H1 (cell line): ENCODE measurements around the gene DNM2. TPM values are rescaled to one million over a fixed set of nuclear protein-coding genes. Genes with fewer than 3 reads are reported as not detected.

ENCODE experiments used
- CTCF ChIA-PET: fragments of 300-600 bp; sonication (Branson Sonifier 250); formaldehyde crosslinking; loops from one replicate; lab custom pipeline; 2021; ENCODE audit not compliant: partially characterized antibody; lab: Charles Lee
- POLR2A ChIA-PET: fragments of 300-600 bp; sonication (Branson Sonifier 250); formaldehyde crosslinking; loops from one replicate; lab custom pipeline; 2021; ENCODE audit warnings: inconsistent platforms; ENCODE audit not compliant: partially characterized antibody; lab: Charles Lee
- DNase-seq, 2 experiments: peaks; one replicate each; pipeline versions ENCODE4 v3.0.0 to v3.0.0-alpha.2; 2010 to 2022; ENCODE audit warnings: low spot score in 2 of 2, low read depth in 1 of 2, mixed read lengths in 1 of 2
- FAIRE-seq: peaks from 2 replicates; lab custom pipeline; 2011; peaks lifted over from hg19 to GRCh38; lab: Jason Lieb, UNC
- H2AFZ ChIP-seq: 2 replicates; pipeline ENCODE4 v1.8.1; 2012; ENCODE audit warnings: low read length, inconsistent platforms
- H2AK5ac ChIP-seq: 2 replicates; pipeline ENCODE4 v1.6.1; 2013; ENCODE audit warnings: low read depth, low read length
- H2BK120ac ChIP-seq: replicated peaks from 2 replicates; pipeline ENCODE3; 2013; ENCODE audit warnings: low read depth, low read length, inconsistent platforms
- H2BK12ac ChIP-seq: 2 replicates; pipeline ENCODE4 v1.6.1; 2013; ENCODE audit warnings: low read depth, low read length
- H2BK15ac ChIP-seq: 2 replicates; pipeline ENCODE4 v1.6.1; 2013; ENCODE audit warnings: low read length
- H2BK20ac ChIP-seq: 2 replicates; pipeline ENCODE4 v1.6.1; 2013; ENCODE audit warnings: low read length
- H2BK5ac ChIP-seq: 2 replicates; pipeline ENCODE4 v1.6.1; 2013; ENCODE audit warnings: low read depth, low read length
- H3K14ac ChIP-seq: 2 replicates; pipeline ENCODE4 v1.6.1; 2013; ENCODE audit warnings: inconsistent platforms; ENCODE audit not compliant: insufficient read length
- H3K18ac ChIP-seq: 2 replicates; pipeline ENCODE4 v1.6.1; 2013; ENCODE audit warnings: low read length; ENCODE audit errors: extremely low read depth
- H3K23ac ChIP-seq: 2 replicates; pipeline ENCODE4 v1.6.1; 2013; ENCODE audit warnings: inconsistent platforms; ENCODE audit not compliant: insufficient read length
- H3K23me2 ChIP-seq: 2 replicates; pipeline ENCODE4 v1.6.1; 2013; ENCODE audit warnings: low read depth, low read length
- H3K27ac ChIP-seq: 2 replicates; pipeline ENCODE4 v1.6.1; 2011; ENCODE audit warnings: low read depth, low read length, inconsistent platforms
- H3K27me3 ChIP-seq, 4 experiments: replicated peaks in 1 of 4; 1 replicate in 1 of 4; 2 replicates in 3 of 4; pipeline versions ENCODE4 v1.6.1 to v1.8.1; 2011 to 2013; ENCODE audit warnings: low read length in 3 of 4, mild to moderate bottlenecking in 3 of 4, inconsistent platforms in 2 of 4, mixed read lengths in 2 of 4, moderate library complexity in 1 of 4; ENCODE audit not compliant: control insufficient read depth in 3 of 4, insufficient read depth in 3 of 4; ENCODE audit errors: extremely low read depth in 1 of 4
- H3K36me3 ChIP-seq, 4 experiments: 2 replicates each; pipeline versions ENCODE4 v1.6.1 to v1.8.1; 2011 to 2013; ENCODE audit warnings: mild to moderate bottlenecking in 4 of 4, low read length in 3 of 4, moderate library complexity in 2 of 4, control low read depth in 1 of 4, inconsistent platforms in 1 of 4; ENCODE audit not compliant: insufficient read depth in 4 of 4, control insufficient read depth in 2 of 4
- H3K4ac ChIP-seq: replicated peaks from 2 replicates; pipeline ENCODE3; 2013; ENCODE audit warnings: low read length, low read depth, mixed read lengths, inconsistent platforms; ENCODE audit not compliant: insufficient read length
- H3K4me1 ChIP-seq, 4 experiments: replicated peaks in 1 of 4; 1 replicate in 1 of 4; 2 replicates in 3 of 4; pipeline versions ENCODE4 v1.6.1 to v1.8.1; 2011 to 2013; ENCODE audit warnings: low read length in 3 of 4, inconsistent platforms in 2 of 4, mixed read lengths in 1 of 4; ENCODE audit not compliant: insufficient read depth in 4 of 4, control insufficient read depth in 3 of 4
- H3K4me2 ChIP-seq, 2 experiments: 2 replicates each; pipeline versions ENCODE4 v1.6.1 to v1.8.1; 2011 to 2013; ENCODE audit warnings: low read depth in 2 of 2, low read length in 2 of 2, control low read depth in 1 of 2, inconsistent platforms in 1 of 2, mild to moderate bottlenecking in 1 of 2; ENCODE audit not compliant: insufficient read depth in 1 of 2
- H3K4me3 ChIP-seq, 4 experiments: fragments of 200-600, 300-600 bp in 1 of 4; sonication (generic), shearing (Covaris generic), sonication (Bioruptor Twin) in 1 of 4; 2 replicates each; pipeline versions ENCODE4 v1.5.1 to v1.8.1; 2011 to 2016; ENCODE audit warnings: low read length in 4 of 4, low read depth in 3 of 4, control low read depth in 2 of 4, inconsistent platforms in 2 of 4, mild to moderate bottlenecking in 2 of 4, mixed read lengths in 1 of 4, moderate library complexity in 1 of 4; ENCODE audit not compliant: insufficient read depth in 2 of 4; ENCODE audit errors: extremely low read depth in 1 of 4
- H3K56ac ChIP-seq: replicated peaks from 2 replicates; pipeline ENCODE3; 2013; ENCODE audit warnings: low read depth, mild to moderate bottlenecking, mixed read lengths, low read length, inconsistent platforms; ENCODE audit not compliant: insufficient read length
- H3K79me1 ChIP-seq: 2 replicates; pipeline ENCODE4 v1.6.1; 2013; ENCODE audit warnings: low read depth, low read length, control low read depth
- H3K79me2 ChIP-seq, 2 experiments: 2 replicates each; pipeline versions ENCODE4 v1.6.1 to v1.8.1; 2012 to 2013; ENCODE audit warnings: low read length in 2 of 2, mild to moderate bottlenecking in 2 of 2, inconsistent platforms in 1 of 2; ENCODE audit not compliant: insufficient read depth in 2 of 2, control insufficient read depth in 1 of 2
- H3K9ac ChIP-seq, 4 experiments: replicated peaks in 1 of 4; 1 replicate in 1 of 4; 2 replicates in 3 of 4; pipeline versions ENCODE4 v1.6.1 to v1.8.1; 2011 to 2013; ENCODE audit warnings: low read depth in 3 of 4, low read length in 3 of 4, control low read depth in 2 of 4, mild to moderate bottlenecking in 2 of 4, moderate library complexity in 2 of 4, inconsistent platforms in 1 of 4; ENCODE audit errors: extremely low read depth in 1 of 4
- H3K9me3 ChIP-seq, 2 experiments: 2 replicates each; pipeline versions ENCODE4 v1.6.1 to v1.8.1; 2012 to 2013; ENCODE audit warnings: mild to moderate bottlenecking in 2 of 2, moderate library complexity in 2 of 2, control low read depth in 1 of 2, inconsistent platforms in 1 of 2, low read depth in 1 of 2, low read length in 1 of 2, mixed read lengths in 1 of 2; ENCODE audit not compliant: insufficient read depth in 2 of 2
- H4K20me1 ChIP-seq, 2 experiments: replicated peaks in 1 of 2; 2 replicates each; pipeline versions ENCODE3 to v1.8.1; 2011 to 2013; ENCODE audit warnings: inconsistent platforms in 2 of 2, low read length in 2 of 2, mild to moderate bottlenecking in 1 of 2; ENCODE audit not compliant: insufficient read depth in 2 of 2, control insufficient read depth in 1 of 2
- H4K5ac ChIP-seq: 2 replicates; pipeline ENCODE4 v1.6.1; 2013; ENCODE audit warnings: low read length, low read depth, mixed read lengths, inconsistent platforms; ENCODE audit not compliant: insufficient read length
- H4K8ac ChIP-seq: 2 replicates; pipeline ENCODE4 v1.8.0; 2013; ENCODE audit warnings: mild to moderate bottlenecking, moderate library complexity, low read length, inconsistent platforms; ENCODE audit not compliant: insufficient read depth; ENCODE audit errors: extremely low read depth
- H4K91ac ChIP-seq: replicated peaks from 2 replicates; pipeline ENCODE3; 2013; ENCODE audit warnings: low read length, mixed read lengths, inconsistent platforms; ENCODE audit not compliant: insufficient read length
- FOSL1 ChIP-seq: IDR thresholded peaks from 2 replicates; pipeline ENCODE4 v1.6.1; 2011; ENCODE audit warnings: mild to moderate bottlenecking, low read depth, low read length, moderate library complexity; ENCODE audit not compliant: insufficient read depth
- POLR2A ChIP-seq, 2 experiments: IDR thresholded peaks; 1 replicate in 1 of 2; 2 replicates in 1 of 2; pipeline ENCODE4 v1.6.1; 2011; ENCODE audit warnings: low read depth in 2 of 2, low read length in 2 of 2, mild to moderate bottlenecking in 2 of 2; ENCODE audit errors: control extremely low read depth in 1 of 2
- POLR2AphosphoS5 ChIP-seq: IDR thresholded peaks from 2 replicates; pipeline ENCODE4 v1.6.1; 2011; ENCODE audit warnings: low read depth, low read length
- SRF ChIP-seq: IDR thresholded peaks from 2 replicates; pipeline ENCODE4 v1.6.1; 2011; ENCODE audit warnings: mild to moderate bottlenecking, low read depth, low read length, moderate library complexity
- WGBS, 2 experiments: shearing (Covaris generic) in 1 of 2; methylation state at CpG; one replicate each; pipeline versions ENCODE4 v1.1.6 to v1.1.7; 2013 to 2015; ENCODE audit warnings: low lambda C conversion rate in 2 of 2, mixed read lengths in 2 of 2, inconsistent platforms in 1 of 2, low coverage in 1 of 2, missing lambda C conversion rate in 1 of 2; ENCODE audit not compliant: insufficient replicate concordance in 2 of 2, insufficient coverage in 1 of 2, insufficient read length in 1 of 2; ENCODE audit errors: extremely low coverage in 1 of 2, missing lambda C conversion rate in 1 of 2; 5-methylcytosine and 5-hydroxymethylcytosine counted together
- polyA plus RNA-seq, 7 experiments: library from polyadenylated mRNA; depleted of rRNA in 3 of 7; stranded (reverse) in 5 of 7; unstranded in 2 of 7; fragments of >200 nt in 5 of 7; fragments of 200-250 nt in 2 of 7; gene quantifications; 1 replicate in 5 of 7; 2 replicates in 1 of 7; 4 replicates in 1 of 7; pipeline versions ENCODE4 v1.2.1 to v1.2.3, GENCODE V29; 2011 to 2013; ENCODE audit warnings: missing spikeins in 2 of 7, mixed read lengths in 2 of 7
- total RNA-seq: library from RNA; stranded (reverse); fragmentation: NEBNext Ultra II Directional; extraction: Animal tissue kit (Norgen Biotek cat#: 25700); gene quantifications from 2 replicates; pipeline ENCODE4 v1.2.1, GENCODE V29; 2021

The DNM2 gene
- total and polyA plus RNA-seq, 2 of the 8 experiments (the other 6 are each of a cell fraction or from before 2014, with no cell fraction given): 61.9 to 120 TPM

DNA sequence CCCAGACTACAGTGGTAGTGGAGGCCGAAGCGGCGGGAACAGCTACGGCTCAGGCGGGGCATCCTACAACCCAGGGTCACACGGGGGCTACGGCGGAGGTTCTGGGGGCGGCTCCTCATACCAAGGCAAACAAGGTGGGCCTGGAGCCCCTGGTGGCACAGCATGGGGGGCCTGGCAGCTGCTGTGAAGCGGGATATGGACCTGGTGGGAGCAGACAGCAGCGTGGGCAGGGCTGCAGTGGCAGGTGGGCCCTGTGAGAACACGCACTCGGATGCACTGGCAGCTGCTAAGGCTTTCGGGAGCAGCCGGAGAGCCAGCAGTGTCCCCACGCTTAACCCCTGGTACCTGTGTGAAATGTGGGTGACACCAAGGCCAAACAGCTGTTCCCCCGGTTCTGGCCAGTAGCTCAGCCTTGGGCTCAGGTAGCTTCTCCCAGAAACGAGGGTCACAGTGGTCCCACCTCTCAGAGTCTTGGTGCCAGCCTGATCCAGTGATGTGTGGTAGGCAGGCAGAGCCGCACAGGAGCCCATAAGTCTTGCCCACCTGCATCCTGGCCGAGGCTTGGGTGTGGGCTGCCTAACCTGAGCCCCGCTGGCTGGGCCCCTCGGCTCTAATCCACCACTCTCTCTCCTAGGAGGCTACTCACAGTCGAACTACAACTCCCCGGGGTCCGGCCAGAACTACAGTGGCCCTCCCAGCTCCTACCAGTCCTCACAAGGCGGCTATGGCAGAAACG, 29.2 kb upstream of the DNM2 start:
- POLR2A ChIA-PET: interaction anchor here (0.6 to 59.0 kb wide), 5 partner anchors 3 to 199 kb away, joined by 3 to 1874 read pairs (median 3); partner anchors contain the start of genes DNM2, ILF3 and QTRT1
- no peak overlapping the region for H4K8ac ChIP-seq
- H3K79me2 ChIP-seq: peaks cover 0 to 27% of the 10 kb centered on the region in 2 experiments; a peak in 2 of 4 replicates
- H2BK5ac ChIP-seq: no peak overlapping the region
- H3K23me2 ChIP-seq: no peaks in the 10 kb centered on the region
- H3K4me1 ChIP-seq: no peaks in the 10 kb centered on the region
- no peak overlapping the region for H4K91ac ChIP-seq
- no peak overlapping the region for H2BK20ac ChIP-seq
- peaks cover 65 to 88% (median 76%) of the 10 kb centered on the region in 4 experiments for H3K36me3 ChIP-seq
- H3K79me1 ChIP-seq: peaks cover 12% of the 10 kb centered on the region; the same call in 1 of the 2 replicates
- no peak overlapping the region for H3K23ac ChIP-seq
- no peak overlapping the region for H2AK5ac ChIP-seq
- no peaks in the 10 kb centered on the region for H3K9me3 ChIP-seq
- TF ChIP-seq POLR2AphosphoS5: peak; percentile 79
- no peak for TF ChIP-seq FOSL1
- peak in 1 of 2 experiments; percentile 60; a peak in 1 of 3 replicates for TF ChIP-seq POLR2A (IDR thresholded peaks at IDR 0.05; ENCODE audit: control extremely low read depth in 1 of 2, low read depth in 2 of 2, low read length in 2 of 2)
- no peak for TF ChIP-seq SRF
- no peak overlapping the region for H2BK120ac ChIP-seq
- H3K56ac ChIP-seq: no peak overlapping the region
- no peak overlapping the region for H2BK15ac ChIP-seq
- WGBS, 2 experiments: 96% methylated on average over 27 of the region's 27 CpGs; no CpG with 5 or more reads in 1 of the 2 experiments
- H3K4me2 ChIP-seq: no peak overlapping the region
- H2AFZ ChIP-seq: no peak overlapping the region
- no peak overlapping the region for H2BK12ac ChIP-seq
- CTCF ChIA-PET: interaction anchor here (0.5 to 4.7 kb wide), 6 partner anchors 9 to 107 kb away, joined by 3 to 30 read pairs (median 10); partner anchors contain the start of gene QTRT1
- FAIRE-seq (no peak), DNase-seq (no peak)
- no peak overlapping the region for H3K27ac ChIP-seq
- H3K4me3 ChIP-seq: no peak overlapping the region
- no peak overlapping the region for H3K9ac ChIP-seq
- H3K14ac ChIP-seq: no peak overlapping the region
- H4K20me1 ChIP-seq: peaks cover 46 to 57% of the 10 kb centered on the region in 2 experiments
- H3K4ac ChIP-seq: no peak overlapping the region
- no peaks in the 10 kb centered on the region for H3K27me3 ChIP-seq
- H4K5ac ChIP-seq: no peak overlapping the region
- H3K18ac ChIP-seq: no peak overlapping the region
